Measurements from ENCODE around the gene ZBTB7B. TPM values are rescaled to one million over a fixed set of nuclear protein-coding genes. Genes with fewer than 3 reads are reported as not detected.
A peak's percentile ranks its signal among the peaks of the same experiment; 100 is the strongest.

ZBTB7B gene
- total RNA-seq (2011; cell fraction: chromatin; rRNA removed; ENCODE audit: low replicate concordance) = 24.5 and 77.3 TPM in 2 replicates
- total RNA-seq (2011; cell fraction: nucleolus; rRNA removed) = 49.9 and 53.4 TPM in 2 replicates
- 27.5 and 32.6 TPM in 2 replicates for total RNA-seq (2011; cell fraction: nucleoplasm; rRNA removed)
- total RNA-seq (2014; rRNA removed) = 31.3 and 40.6 TPM in 2 replicates
- total RNA-seq (2014; rRNA removed; fragmentation: Illumina TruSeq; extraction: Trizol) = 6.7 and 6.9 TPM in 2 replicates
- total RNA-seq (2015; rRNA removed; fragmentation: Illumina TruSeq; extraction: Trizol) = 21.9 and 23.3 TPM in 2 replicates
- 46.5 and 48.2 TPM in 2 replicates for total RNA-seq (2021)
- polyA plus RNA-seq (2011; rRNA removed) = 15.2 and 22.8 TPM in 2 replicates
- 27.8 and 66.6 TPM in 2 replicates for polyA plus RNA-seq (2011; cell fraction: cytosol; rRNA removed)
- 47.1 and 101 TPM in 2 replicates for polyA plus RNA-seq (2011; cell fraction: nucleus; rRNA removed)
- 26.0 and 38.2 TPM in 2 replicates for polyA plus RNA-seq (2012)
- 13.5 and 25.7 TPM in 2 replicates for polyA plus RNA-seq (2014; fragmentation: Illumina TruSeq; extraction: Trizol)
- under 1 TPM; 0.04 to 0.08 TPM for polyA plus RNA-seq (2014; fragmentation: Nextera tagmentation; extraction: Ambion mirVana)
- polyA plus RNA-seq (2014; rRNA removed) = 23.2 and 28.7 TPM in 2 replicates
- polyA minus RNA-seq (2011; rRNA and poly(A)+ RNA removed) = 7.6 and 11.9 TPM in 2 replicates
- 23.4 and 28.6 TPM in 2 replicates for polyA minus RNA-seq (2011; cell fraction: cytosol; rRNA and poly(A)+ RNA removed)
- 19.5 and 20.4 TPM in 2 replicates for polyA minus RNA-seq (2011; cell fraction: nucleus; rRNA and poly(A)+ RNA removed)
- Bru-seq, nascent RNA = percentile 83 among the genes with signal in this experiment
- percentile 85 among the genes with signal in this experiment for BruChase-seq, experiment 1, labeled RNA remaining after a 2-hour chase
- BruChase-seq, experiment 2, labeled RNA remaining after a 6-hour chase = percentile 86 among the genes with signal in this experiment
- long read RNA-seq, experiment 1, transcript ZBTB7B-201 (2 exons, 2,129 nt) = major isoform, 17 of 52 reads
- long read RNA-seq, experiment 1, partial matches to known transcripts = 30 of 52 reads
- long read RNA-seq, experiment 1, other reads (novel, unspliced or antisense) = 4 of 52 reads
- long read RNA-seq, experiment 2, transcript ZBTB7B-201 (2 exons, 2,129 nt) = major isoform, 11 of 36 reads
- long read RNA-seq, experiment 2, partial matches to known transcripts = 16 of 36 reads
- long read RNA-seq, experiment 2, other reads (novel, unspliced or antisense) = 5 of 36 reads
- long read RNA-seq, experiment 3, partial matches to known transcripts = 0 of 1 reads
- long read RNA-seq, experiment 3, other reads (novel, unspliced or antisense) = 1 of 1 reads

GRCh38 chr1:155002464-155003226 is at the start of gene ZBTB7B:
TSS of gene ZBTB7B (plus strand) at chr1:155002802. CDS start at chr1:155014661, 11,859 bp downstream.
- peaks cover 3% of the 10 kb centered on the region; the same call in 1 of the 2 replicates for H4K20me1 ChIP-seq (replicated peaks; ENCODE audit: control insufficient read depth, insufficient read depth, low read length)
- ChIA-PET POLR2A (interaction anchor here (0.6 to 1.5 kb wide), 2 partner anchors 19 to 39 kb away, joined by 3 read pairs; no protein-coding TSS in a partner anchor), CTCF (ENCODE audit: low intra/inter-chr PET ratio) (no interaction called here)
- peak within 1 kb of the TSS; percentile 99 for H3K4me2 ChIP-seq (ENCODE audit: insufficient read depth, low read length)
- H2AFZ ChIP-seq (ENCODE audit: low read depth, low read length) = peak within 1 kb of the TSS; percentile 95
- peaks cover 45 to 74% of the 10 kb centered on the region in 2 experiments for H3K4me1 ChIP-seq (replicated peaks in 1 of 2; ENCODE audit: control insufficient read depth in 2 of 2, insufficient read depth in 2 of 2, low read length in 2 of 2)
- ATAC-seq (peak; percentile 0; the same call in 1 of the 3 replicates), FAIRE-seq (peak; percentile 32), DNase-seq (ENCODE audit: extremely low read depth in 1 of 4, low spot score in 3 of 4) (peak; percentile 48 to 79 (median 58))
- H3K27ac ChIP-seq (ENCODE audit: extremely low read depth, low read depth, low read length) = peak within 1 kb of the TSS; percentile 99
- in situ Hi-C loops (cut with MboI) (no loop called here), intact Hi-C loops (cut with micrococcal nuclease) (loop anchor here (1.0 to 5.0 kb wide), 4 partner anchors 15 to 445 kb away; partner anchors contain the start of genes EFNA3 and UBE2Q1)
- H3K9me3 ChIP-seq (replicated peaks; ENCODE audit: control insufficient read depth, insufficient read depth, low read depth, low read length) = no peaks in the 10 kb centered on the region
- H3K27me3 ChIP-seq (ENCODE audit: control insufficient read depth in 2 of 2, insufficient read depth in 2 of 2, low read length in 2 of 2) = no peaks in the 10 kb centered on the region
- BruUV-seq (replicated peaks) = no TSS peak
- peak within 1 kb of the TSS; percentile 97 for H3K4me3 ChIP-seq
- H3K9ac ChIP-seq (ENCODE audit: insufficient read depth in 1 of 2, low read depth in 2 of 2, low read length in 2 of 2) = peak within 1 kb of the TSS; percentile 99
- no peaks in the 10 kb centered on the region for H3K9me1 ChIP-seq (ENCODE audit: control insufficient read depth, insufficient read depth, low read length)
- H3K79me2 ChIP-seq (ENCODE audit: control insufficient read depth, insufficient read depth, low read length) = peaks cover 58% of the 10 kb centered on the region
- WGBS (ENCODE audit: insufficient coverage, low coverage, missing lambda C conversion rate) = 2% methylated on average over 13 of the region's 35 CpGs
- H3K36me3 ChIP-seq (ENCODE audit: control insufficient read depth, insufficient read depth, low read length) = peaks cover 33% of the 10 kb centered on the region; the same call in 2 of the 3 replicates
- TF ChIP-seq ZBTB2 (IDR thresholded peaks at IDR 0.05) (0 out of 2 replicates have a peak, but pooled peaks have one; percentile 19), ZNF143 (CRISPR knock-in tag; IDR thresholded peaks at IDR 0.05) (no peak), SMARCB1 (IDR thresholded peaks at IDR 0.05; ENCODE audit: insufficient read length, low read depth) (no peak), ZBTB7A (IDR thresholded peaks at IDR 0.05; ENCODE audit: borderline replicate concordance, control insufficient read depth, low read depth, low read length) (peak; percentile 84), ZFX (CRISPR knock-in tag; IDR thresholded peaks at IDR 0.05) (peak; percentile 62), FOSL1 (tag; conservative IDR thresholded peaks at IDR 0.05) (no peak), SIN3A (IDR thresholded peaks at IDR 0.05; ENCODE audit: borderline replicate concordance in 2 of 2, control insufficient read depth in 1 of 2, low read depth in 2 of 2, low read length in 2 of 2) (peak; percentile 27 to 29; a peak in 1 of 4 replicates), HNRNPLL (IDR thresholded peaks at IDR 0.05; ENCODE audit: low read depth, low read length, poor library complexity, severe bottlenecking) (peak; percentile 10), HMGN3 (IDR thresholded peaks at IDR 0.05; ENCODE audit: borderline replicate concordance, extremely low read depth, insufficient read length, low read depth, low read length) (peak; percentile 28), FOXP1 (CRISPR knock-in tag; IDR thresholded peaks at IDR 0.05) (0 out of 2 replicates have a peak, but pooled peaks have one; percentile 12), POLR2A (conservative IDR thresholded peaks at IDR 0.05) (peak; percentile 10; the same call in 1 of the 2 replicates), POLR2AphosphoS2 (IDR thresholded peaks at IDR 0.05; ENCODE audit: low read length) (no peak), EWSR1 (IDR thresholded peaks at IDR 0.05; ENCODE audit: borderline replicate concordance, low read depth, partially characterized antibody) (no peak), KAT7 (CRISPR knock-in tag; IDR thresholded peaks at IDR 0.05; ENCODE audit: borderline replicate concordance) (0 out of 2 replicates have a peak, but pooled peaks have one; percentile 6), HDGF (IDR thresholded peaks at IDR 0.05) (0 out of 2 replicates have a peak, but pooled peaks have one; percentile 22)

All from K562 (cell line).